Coronary artery (tissue), 2 donors: ENCODE results near the gene DCXR.

Experiments
- DNase-seq: peaks from one replicate; pipeline ENCODE4 v3.0.0-alpha.2; 2017; ENCODE audit warnings: low spot score
- H3K27ac ChIP-seq, 2 donors: fragments of 200-600 bp; sonication (generic); one replicate each; pipeline ENCODE4 v1.5.1; 2016 to 2019
- H3K4me3 ChIP-seq: fragments of 200-600 bp; sonication (generic); 2 replicates; pipeline ENCODE4 v1.5.1; 2016; ENCODE audit warnings: mild to moderate bottlenecking, moderate library complexity
- CTCF ChIP-seq: fragments of 200-600 bp; sonication (generic); IDR thresholded peaks from one replicate; pipeline ENCODE4 v1.5.1; 2019; ENCODE audit warnings: antibody characterized with exemption

DCXR gene

GRCh38 chr17:82000803-82001570, 36.5 kb downstream of the DCXR start:
- DNase-seq, result no peak
- Histone ChIP-seq H3K4me3 (no peak overlapping the region), H3K27ac (no peak overlapping the region)
- TF ChIP-seq CTCF, result no peak

GRCh38 chr17:81999976-82000802, 37.3 kb downstream of the DCXR start:
- Histone ChIP-seq H3K27ac (no peak overlapping the region), H3K4me3 (no peak overlapping the region)
- DNase-seq, result no peak
- no peak for TF ChIP-seq CTCF

GRCh38 chr17:81999587-81999975, 37.9 kb downstream of the DCXR start:
- DNase-seq, result no peak
- H3K4me3 ChIP-seq, result no peak overlapping the region
- TF ChIP-seq CTCF, result no peak
- no peak overlapping the region for H3K27ac ChIP-seq

GRCh38 chr17:81998691-81999438, 38.6 kb downstream of the DCXR start:
- no peak for TF ChIP-seq CTCF
- Histone ChIP-seq H3K4me3 (no peak overlapping the region), H3K27ac (no peak overlapping the region)
- no peak for DNase-seq

- no peak for TF ChIP-seq CTCF
- Histone ChIP-seq H3K27ac (no peak overlapping the region), H3K4me3 (no peak overlapping the region)
- no peak for DNase-seq
Observed at GRCh38 chr17:81998212-81998611, 39.3 kb downstream of the DCXR start.

GRCh38 chr17:81996757-81997441, 40.6 kb downstream of the DCXR start:
- no peak for DNase-seq
- no peak overlapping the region for H3K27ac ChIP-seq
- H3K4me3 ChIP-seq, result no peak overlapping the region
- TF ChIP-seq CTCF, result no peak
